Stimulated activated CD4-positive, alpha-beta T cell treated with anti-CD3 and anti-CD28 coated beads, Interleukin-4, amount 100 ng/mL, for 1 hour (primary cell): Measurements from ENCODE around the gene FAM221B.

Source experiments
- DNase-seq: peaks from one replicate; pipeline ENCODE4 v3.0.0-alpha.2; 2020

The FAM221B gene

DNA sequence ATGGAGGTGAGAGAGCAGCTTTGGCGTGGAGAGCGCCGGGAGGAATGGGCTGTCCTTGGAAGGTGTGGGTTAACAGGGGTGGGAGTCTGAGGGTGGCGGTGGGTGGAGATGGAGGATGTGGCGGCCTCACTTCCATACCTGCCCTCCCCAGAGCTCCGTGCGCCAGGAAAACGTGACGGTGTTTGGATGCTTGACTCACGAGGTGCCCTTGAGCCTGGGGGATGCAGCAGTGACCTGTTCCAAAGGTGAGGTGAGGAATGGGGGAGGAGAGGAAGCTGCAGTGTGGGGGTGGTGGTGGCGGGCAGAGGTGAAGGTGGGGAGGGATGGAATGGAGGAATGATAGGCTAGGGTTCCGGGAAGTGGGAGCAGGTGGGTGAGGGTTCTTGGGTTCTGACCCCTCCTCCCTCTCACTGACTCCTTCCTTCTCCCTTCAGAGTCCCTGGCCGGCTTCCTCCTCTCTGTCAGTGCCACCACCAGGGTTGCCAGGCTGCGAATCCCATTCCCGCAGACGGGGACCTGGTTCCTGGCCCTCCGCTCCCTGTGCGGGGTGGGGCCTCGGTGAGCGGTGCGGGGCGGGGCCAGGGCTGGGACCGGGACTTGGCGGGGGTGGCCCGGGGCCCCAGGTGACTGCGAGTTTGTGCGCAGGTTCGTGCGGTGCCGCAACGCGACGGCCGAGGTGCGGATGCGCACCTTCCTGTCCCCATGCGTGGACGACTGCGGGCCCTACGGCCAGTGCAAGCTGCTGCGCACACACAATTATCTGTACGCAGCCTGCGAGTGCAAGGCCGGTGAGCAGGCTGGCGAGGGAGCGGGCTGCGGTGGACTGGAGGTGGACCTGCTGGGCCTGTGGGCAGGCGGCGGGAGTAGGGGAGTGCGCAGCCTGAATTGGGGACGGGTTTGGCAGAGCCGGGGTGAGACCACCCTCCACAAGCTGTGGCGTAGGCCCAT is 17.6 kb upstream of the FAM221B start:
- DNase-seq: no peak

DNA sequence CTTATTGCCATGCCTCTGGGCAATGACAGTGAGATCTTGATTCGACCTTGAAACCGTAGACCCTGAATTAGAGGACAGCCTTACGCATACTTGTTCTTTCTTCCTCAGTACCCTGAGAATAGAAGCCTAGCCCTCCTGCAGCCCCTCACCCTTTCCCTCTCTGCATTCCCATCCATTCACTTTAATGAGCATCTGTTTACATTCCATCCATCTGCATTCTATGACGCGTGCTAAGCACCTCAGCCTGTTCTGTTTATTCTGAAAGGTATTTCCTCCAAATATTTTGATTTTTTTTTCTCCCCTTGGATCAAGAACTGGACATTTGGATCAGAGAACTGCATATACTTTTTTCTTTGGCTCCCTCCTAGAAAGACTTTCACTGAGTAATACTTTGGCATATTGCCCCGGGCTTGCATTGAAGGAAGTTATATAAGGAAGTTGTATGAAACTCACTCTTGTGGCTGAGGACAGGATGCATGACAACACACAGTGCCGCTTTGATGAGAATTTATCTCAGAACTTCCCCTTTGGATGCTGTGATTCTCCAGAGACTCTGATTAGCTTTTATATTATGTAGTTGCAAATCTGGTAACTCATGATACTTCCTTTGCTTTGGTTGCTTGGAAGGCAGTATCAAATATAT is 16.2 kb upstream of the FAM221B start:
- no peak for DNase-seq

DNA sequence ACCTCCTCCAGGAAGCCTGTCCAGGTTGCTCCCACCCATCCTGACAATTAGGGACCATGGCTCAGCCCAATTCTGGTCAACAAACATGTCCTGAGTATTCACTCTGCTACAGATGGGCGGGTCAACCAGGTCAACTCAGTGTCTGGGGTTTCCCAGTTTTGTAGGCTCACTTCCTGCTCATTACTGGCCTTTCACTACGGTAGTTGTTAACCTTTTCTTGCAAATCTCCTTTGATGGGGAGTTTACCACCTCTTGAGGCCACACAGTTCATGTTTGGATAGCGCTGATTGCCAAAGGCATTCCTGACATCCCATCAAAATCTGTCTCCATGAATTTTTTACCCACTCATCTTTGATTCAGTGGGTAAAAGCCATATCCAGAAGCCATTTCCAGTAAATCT is 14.3 kb upstream of the FAM221B start:
- no peak for DNase-seq

DNA sequence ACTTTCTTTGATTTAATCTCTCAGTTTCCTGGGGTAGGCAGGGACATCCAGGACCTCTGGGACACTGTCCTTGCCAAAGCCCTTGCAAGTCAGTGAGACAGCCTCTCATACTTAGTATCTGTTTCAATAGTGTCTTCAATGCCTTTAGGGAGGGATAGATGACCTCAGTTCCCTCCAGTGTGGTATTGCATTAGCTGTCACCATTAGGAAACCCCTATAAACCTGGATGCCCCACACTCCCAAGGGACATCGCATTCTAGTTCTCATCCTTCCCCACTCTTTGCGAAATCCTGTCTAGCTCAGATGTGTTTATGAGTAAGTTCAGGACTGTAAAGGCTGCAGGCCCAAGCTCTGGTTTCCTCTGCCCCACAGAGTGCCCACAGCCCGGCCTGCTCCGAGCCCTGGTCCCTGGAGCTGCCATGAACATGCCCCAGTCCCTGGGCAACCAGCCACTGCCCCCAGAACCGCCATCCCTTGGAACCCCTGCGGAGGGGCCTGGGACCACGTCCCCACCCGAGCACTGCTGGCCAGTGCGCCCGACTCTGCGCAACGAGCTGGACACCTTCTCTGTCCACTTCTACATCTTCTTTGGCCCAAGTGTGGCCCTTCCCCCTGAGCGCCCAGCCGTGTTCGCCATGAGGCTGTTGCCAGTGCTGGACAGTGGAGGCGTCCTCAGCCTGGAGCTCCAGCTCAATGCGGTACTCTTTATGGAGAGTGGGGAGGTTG is 13.7 kb upstream of the FAM221B start:
- no peak for DNase-seq

DNA sequence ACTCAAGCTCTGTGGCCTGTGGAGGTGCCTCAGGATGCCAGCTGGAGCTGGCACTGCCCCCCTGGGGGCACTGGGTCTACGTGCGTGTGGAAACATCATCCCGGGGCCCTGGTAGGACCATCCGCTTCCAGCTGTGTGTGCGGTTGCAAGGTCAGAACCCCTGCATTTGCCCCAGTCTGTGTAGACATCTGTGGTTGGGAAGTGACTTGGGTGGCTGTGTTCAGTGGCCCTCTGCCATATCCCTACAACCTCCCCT is 13.0 kb upstream of the FAM221B start:
- no peak for DNase-seq

DNA sequence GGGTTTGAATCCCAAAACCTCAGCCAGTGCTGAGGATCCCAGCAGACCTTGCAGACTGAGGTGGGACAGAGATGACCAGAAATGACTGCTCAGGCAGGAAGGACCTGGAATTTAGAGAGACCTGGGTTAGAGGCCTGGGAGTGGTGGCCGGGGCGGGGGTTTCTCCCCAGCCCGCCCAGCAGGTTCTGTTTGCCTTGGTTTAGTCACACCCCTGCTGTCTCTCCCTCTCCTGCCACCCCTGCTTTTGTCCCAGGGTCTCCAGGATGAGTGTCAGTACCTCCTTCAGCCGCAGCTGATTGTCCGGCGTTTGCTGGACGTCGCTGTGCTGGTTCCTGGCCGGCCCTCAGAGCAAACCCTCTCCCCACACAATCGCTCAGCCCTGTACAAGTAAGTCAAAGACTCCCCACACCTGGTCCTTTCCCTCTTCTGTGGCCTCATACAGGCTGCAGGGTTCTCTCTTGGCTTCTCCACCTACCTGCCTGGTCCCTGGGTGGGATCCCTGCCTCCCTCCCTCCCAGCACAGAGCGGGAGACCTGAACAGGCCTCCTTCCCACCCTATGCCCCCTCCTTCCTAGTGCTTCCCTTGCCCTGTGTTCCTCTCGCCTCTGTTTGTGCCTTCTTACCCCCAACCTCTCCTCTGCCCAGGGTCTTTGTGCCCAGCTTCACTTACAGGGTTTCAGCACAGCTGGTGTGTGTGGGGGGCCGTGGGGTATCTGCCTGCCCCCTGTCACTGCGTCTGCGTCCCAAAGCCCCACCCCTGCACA is 12.5 kb upstream of the FAM221B start:
- DNase-seq: no peak

DNA sequence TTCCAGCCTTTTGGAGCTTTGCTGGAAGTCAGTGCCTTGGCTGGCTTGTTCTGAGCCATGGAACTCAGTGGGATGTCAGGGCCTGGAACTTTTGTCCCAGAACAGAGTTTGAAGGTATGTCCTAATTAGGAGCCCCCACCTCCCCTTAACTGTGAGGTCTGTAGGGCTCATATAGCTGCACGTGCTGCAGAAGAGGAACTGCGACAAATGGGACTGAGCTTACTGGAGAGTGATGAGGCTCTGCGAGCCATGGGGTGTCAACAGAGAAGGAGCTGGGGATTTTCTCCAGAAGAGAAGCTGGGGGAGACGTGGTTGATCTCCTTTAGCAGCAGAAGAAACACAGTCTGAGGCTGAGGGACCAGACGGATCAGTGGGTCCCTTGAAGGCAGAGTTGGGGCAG is 11.4 kb upstream of the FAM221B start:
- DNase-seq: no peak

DNA sequence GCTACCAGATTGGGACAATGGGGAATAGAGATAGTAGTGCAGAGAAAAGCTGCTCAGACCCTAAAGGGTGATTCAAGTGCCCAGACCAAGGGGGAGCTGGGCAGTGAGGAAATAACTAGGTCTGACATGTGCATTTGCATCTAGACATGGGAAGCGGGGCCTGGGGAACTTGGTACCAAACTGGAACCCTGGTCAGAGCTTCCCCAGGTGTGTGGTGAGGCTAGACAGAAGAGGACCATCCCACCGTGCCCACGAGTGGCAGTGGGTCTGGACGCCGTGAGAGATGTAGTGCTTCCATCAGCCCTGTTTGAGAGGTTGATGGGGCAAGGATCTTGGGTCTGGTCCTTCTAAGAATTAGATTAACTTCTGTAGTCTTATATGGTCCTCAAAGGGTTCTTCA is 8.1 kb upstream of the FAM221B start:
- no peak for DNase-seq

DNA sequence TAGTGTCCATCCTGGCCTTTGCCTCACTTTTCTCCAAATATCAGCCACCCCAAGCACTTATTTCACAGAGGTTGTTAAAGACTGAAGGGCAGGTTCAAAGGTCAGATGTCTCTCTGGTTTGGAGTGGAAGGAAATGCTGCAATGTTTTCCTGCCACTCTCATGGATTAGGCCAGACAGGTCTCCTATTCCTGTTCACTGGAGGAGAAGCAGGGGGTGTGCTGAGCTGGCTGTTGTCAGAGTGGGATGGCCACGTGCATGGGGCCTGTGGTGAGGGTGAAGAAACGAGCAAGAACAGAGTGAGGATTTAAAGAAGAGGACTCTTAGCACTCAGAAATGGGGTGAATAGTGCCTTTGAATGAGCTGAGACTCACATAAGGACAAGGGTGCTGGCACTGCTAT is 7.2 kb upstream of the FAM221B start:
- DNase-seq: no peak

DNA sequence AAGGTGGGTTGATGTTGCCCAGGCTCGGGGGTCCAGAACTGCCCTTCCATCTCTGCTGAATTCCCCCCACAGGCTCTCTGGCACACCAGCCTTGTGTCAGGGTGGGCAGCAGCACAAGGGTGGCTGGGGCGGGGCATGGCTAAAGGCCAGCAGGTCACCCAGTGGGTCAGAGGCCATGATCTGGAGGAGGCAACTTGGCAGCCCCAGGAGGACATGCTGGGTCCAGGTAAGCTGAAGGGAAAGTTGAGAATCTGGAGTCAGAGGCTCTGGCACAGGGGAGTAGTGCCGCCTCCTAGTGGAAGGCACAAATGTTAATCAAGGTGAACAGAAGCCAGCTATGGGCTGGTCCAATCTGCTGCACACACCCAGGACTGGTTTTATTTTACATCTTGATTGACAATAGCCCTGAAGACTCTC is 6.7 kb upstream of the FAM221B start:
- no peak for DNase-seq

DNA sequence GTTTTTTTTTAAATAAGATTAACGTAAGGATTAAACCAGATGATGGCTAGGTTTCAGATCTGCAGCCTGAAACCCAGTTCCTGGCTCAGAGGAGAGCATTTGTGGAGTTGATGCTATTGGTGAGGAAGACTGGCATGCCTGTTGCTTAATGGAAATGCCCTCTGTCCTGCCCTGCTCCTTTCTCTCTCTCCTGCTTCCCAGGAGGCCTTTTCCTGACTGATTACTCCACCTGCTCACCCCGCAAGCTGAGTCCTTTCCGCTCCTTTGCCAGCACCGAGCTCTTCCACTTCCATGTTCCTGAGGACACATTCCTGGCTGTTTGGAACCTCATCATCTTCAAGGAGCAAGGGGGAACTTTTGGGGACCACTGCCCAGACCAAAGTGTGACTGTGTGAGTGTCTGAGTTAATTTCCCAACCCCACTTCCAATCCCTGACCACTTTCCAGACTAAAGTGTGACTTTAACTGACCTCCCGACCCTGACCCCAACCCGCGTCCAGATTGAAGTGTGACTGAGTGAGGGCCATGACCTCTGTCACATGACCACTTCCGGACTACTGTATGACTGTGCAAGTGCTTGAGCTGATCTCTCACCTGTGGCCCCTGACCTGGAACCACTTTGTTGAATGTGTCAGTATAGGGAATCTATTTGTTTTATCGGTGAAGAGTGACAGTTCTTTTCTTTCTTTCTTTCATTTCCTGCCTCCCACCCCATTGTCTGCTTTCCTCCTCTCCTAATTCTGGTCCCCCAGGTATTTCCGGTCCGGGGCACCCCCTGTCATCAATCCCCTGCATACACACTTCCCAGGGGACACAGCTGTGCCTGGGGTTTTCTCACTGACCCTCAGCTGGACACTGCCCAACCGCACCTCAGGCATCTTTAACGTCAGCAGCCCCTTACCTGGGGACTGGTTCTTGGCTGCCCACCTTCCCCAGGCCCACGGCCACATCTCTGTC is 6.0 kb upstream of the FAM221B start:
- DNase-seq: no peak

DNA sequence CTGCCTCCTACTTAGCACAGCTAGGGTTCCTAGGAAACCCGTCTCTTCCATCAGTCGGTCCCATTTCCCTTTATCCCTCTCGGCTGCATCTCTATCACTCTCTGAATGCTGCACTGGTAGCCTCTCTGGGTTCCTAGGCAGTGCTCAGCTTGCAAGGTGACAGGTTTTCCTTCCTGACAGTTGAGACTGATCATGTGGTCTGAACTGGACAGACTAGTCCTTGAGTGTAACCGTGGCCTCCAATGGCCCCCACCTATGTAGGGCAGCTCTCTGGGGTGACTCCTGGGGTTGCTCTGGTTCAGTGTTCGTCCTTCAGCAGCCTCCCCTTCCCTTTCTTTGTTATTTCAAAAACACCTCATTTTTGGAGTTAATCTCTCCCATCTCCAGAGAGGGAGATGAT is 4.3 kb upstream of the FAM221B start:
- DNase-seq: no peak

DNA sequence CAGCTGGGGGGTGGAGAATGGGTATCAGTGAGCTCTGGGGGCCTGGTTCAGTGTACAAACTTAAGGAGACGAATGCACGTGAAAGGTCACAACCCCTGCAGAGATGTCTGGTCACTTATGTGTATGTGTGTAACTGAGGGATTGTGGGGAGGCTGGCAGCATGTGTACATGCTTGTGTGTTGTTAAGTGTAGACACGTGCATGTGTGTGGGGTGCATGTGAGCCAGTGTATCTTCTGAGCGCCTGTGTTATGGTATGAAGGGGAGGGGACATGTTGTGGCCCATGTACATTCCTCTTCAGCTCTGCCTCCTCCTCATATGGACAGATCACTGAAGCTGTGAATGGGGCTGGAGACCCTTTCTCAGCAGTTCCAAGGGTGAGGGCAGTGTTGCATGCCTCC is 2.5 kb upstream of the FAM221B start:
- no peak for DNase-seq

DNA sequence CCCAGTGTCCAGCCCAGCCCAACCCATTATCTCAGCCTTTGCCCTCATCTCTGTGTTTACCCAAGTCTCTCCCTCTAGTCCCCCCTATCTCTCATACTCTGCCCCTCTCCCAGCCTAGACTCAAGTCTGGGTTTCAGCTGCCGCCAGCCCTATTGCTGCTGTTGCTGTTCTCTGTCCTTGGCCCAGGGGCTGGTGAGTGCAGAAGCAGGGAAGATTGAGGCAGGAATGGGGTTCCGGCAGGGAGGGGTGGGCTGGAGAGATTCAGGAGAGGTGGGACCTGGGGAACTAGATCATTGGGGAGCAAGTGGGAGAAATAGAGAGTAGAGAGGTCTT is 1.2 kb upstream of the FAM221B start:
- DNase-seq: no peak

DNA sequence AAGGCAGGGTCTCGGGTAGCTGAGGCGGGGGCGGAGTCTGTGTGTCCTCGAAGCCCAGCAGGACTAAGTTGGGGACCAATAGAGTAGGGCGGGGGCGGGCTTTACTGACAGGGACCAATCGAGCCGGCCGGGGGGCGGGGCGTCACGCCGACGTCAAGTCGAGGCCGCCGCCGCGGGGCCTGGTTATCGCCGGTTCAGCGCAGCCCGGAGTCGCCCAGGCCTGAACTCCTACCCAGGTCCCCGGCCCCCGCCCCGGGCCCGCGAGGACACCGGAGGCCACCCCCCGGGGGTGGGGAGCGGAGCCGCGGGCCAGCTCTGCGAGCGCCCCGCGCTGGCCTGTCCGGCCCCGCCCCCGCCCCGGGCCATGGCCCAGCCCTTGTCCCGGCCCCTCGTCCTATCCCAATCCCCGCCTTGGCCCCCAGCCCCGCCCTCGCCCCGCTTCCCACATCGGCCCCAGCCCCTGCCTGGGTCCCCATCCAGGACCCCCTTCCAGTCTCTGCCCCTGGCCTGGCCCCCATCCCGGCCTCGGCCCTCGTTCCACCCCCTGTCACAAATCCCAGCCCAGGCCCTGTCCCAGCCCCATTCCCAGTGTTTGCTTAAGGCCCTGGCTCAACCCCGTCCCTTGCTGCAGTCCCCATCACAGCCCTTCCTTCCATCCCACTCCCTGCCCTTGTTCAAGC is 692 bp upstream of the FAM221B start, which contains the start of gene TMEM8B:
TMEM8B (plus strand) TSS at position 145 of the 680 bp plus-strand sequence; CDS start at position 365, 220 bp downstream.
- peak; percentile 97 for DNase-seq

DNA sequence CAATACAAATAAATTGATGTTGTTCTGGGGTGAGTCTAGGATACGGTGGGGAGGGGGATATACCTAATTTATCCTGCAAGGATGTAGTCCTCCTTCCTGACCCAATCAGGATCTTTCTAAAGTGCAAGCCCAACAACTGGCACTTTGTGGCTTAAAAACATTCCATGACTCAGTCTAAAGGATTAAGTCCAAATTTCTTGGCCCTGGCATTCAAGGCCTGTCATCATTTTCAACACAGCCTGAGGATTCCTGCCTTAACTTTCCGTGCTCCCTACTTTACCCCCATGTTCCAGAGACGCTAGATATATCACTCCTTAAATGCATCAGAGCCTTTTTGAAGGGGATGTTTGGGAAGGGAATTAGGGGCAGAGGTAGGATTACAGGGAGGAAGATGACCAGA is 1.0 kb downstream of the FAM221B start:
- no peak for DNase-seq

DNA sequence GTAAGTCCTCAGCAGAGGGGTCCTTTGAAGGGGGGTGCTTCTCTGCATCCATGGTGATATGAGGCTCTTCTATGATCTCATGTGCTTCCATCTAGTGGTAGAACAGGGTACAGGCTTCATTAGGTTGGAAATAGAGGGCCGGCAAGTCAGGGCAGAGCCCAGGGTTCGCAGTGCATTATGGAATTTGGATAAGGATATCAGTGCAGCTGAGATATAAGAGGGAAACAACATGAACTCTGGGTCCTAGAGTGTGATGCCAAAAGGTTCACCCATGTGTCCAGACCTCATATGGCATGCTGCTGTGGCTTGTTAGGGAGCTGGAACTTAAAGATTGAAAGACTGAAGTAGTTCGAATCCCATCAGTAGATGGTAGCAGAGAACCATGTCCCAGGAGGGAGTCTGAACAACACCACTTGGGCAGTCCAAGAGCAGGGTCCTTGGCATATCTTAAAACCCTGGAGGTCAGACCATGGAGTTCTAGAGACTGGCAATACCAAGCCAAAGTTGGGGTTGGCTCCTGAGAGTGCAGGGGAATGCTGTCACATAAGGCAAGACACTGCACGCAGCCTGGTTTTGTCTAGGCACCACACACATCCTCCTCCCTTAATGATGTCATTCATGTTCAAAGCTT is 2.3 kb downstream of the FAM221B start:
- DNase-seq: no peak

DNA sequence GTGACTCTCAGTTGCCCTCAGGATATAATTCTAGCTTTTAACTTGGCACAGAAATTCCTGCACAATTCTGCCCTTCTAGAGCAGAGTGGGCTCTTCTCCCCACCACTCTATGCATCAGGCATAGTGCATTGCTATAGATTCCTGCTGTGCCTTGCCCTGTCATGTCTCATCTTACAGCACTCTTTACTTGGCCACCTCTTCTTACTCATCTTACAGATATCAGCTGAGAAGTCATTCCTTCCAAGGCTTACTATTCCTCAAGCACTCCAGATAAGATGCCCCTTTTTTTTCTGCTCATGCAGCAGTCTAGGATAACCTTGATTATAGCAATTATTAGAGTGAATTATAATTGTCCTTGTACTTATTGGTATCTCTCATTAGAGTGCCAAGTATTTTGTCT is 5.6 kb downstream of the FAM221B start:
- no peak for DNase-seq

DNA sequence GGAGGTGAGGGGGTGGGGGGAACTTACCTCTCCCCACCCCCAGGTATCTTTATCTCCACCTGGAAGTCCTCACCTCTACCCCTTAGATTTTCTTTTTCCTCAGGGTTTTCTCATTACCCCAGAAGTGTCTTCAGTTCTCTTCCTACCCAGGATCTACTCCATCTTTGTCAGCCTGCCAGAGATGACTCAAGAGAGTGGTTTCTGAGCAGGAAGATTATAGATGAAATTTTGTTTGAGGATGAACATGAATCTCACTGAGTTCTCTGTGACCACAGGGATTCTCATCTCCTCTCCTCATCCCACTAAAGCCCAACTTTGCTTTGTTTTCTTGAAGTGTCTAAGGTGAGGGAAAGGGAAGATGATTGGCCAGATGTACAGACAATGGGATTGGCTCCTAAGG is 8.5 kb downstream of the FAM221B start:
- no peak for DNase-seq

DNA sequence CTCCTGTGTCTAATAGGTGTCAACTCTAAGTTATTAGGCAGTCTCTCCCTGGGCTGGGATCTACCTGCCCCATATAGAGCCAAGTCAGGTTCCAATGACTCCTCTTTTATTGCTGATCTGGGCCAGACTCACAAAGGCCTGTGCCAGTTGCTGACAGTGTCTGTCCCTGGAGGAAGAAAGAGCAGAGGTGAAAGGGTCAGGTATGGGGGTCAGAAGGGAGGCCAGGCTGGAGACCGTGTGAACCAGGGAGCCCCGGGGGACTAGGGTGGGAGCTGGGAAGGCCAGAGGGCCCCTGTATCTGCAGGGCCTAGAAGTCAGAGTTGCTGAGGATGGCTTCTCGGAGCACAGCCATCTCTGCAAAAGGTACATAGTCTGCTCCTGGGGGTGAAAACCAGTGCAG is 10.2 kb downstream of the FAM221B start:
- DNase-seq: no peak

DNA sequence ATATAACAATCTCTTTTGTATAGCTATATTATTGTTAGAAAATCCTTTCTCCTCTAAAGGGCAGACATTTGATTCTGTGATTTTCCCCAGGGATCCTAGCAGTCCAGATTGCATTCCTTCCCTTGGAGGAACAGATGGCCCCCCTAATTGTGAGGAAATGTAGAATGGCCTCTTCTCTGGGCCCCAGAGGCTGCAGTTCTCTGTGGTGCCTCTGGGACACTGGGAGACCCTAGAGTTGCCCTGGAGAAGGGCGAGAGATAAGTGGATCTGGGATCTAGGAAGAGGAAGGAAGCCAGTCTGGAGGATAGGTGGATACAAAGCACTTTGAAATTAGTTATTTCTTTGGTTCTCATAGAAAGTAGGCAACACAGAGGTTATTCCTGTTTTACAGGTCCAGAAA is 11.8 kb downstream of the FAM221B start:
- no peak for DNase-seq
